Psoas muscle (tissue), 8 donors: ENCODE data around the gene OR7G1. TPM values are rescaled to one million over a fixed set of nuclear protein-coding genes. Genes with fewer than 3 reads are reported as not detected.

ENCODE experiments used
- ATAC-seq, 4 donors: fragments of 200-7000 bp; cut with Tn5 transposase; one replicate each; pipeline ENCODE4 v1.9.1; 2020; ENCODE audit warnings: moderate library complexity in 3 of 4, mild to moderate bottlenecking in 2 of 4
- DNase-seq, 2 donors: peaks; one replicate each; pipeline ENCODE4 v3.0.0-alpha.2; 2020
- H3K27ac ChIP-seq: fragments of 200-600 bp; one replicate; pipeline ENCODE4 v1.8.0; 2022
- H3K27me3 ChIP-seq, 3 donors: fragments of 200-600 bp in 1 of 3; one replicate each; pipeline versions ENCODE4 v1.6.1 to v1.8.0; 2013 to 2022; ENCODE audit warnings: low read length in 2 of 3, mild to moderate bottlenecking in 2 of 3, moderate library complexity in 1 of 3; ENCODE audit not compliant: insufficient read depth in 3 of 3
- H3K36me3 ChIP-seq, 2 donors: fragments of 200-600 bp in 1 of 2; one replicate each; pipeline versions ENCODE4 v1.6.1 to v1.8.0; 2013 to 2022; ENCODE audit warnings: low read depth in 1 of 2, mild to moderate bottlenecking in 1 of 2, moderate library complexity in 1 of 2; ENCODE audit not compliant: insufficient read depth in 1 of 2
- H3K4me1 ChIP-seq: fragments of 200-600 bp; one replicate; pipeline ENCODE4 v1.8.0; 2022
- H3K4me3 ChIP-seq: fragments of 200-600 bp; one replicate; pipeline ENCODE4 v1.8.0; 2022; ENCODE audit warnings: mild to moderate bottlenecking
- H3K9me3 ChIP-seq: fragments of 200-600 bp; one replicate; pipeline ENCODE4 v1.8.0; 2022
- WGBS, 3 donors: extraction: QIAGEN DNeasy Blood & Tissue Kit; methylation state at CpG; one replicate each; pipeline versions ENCODE4 v1.1.6 to v1.1.7; 2013; 5-methylcytosine and 5-hydroxymethylcytosine counted together
- intact Hi-C, 2 donors: fragments of 100-400 bp; cut with DNase I; formaldehyde crosslinking; loops; one replicate each; pipeline versions ENCODE4 v1.11.0 to v1.14.2; 2022
- polyA plus RNA-seq, 3 donors: library from polyadenylated mRNA; stranded (reverse); fragments of 200-250 nt; gene quantifications; one replicate each; pipeline ENCODE4 v1.2.3, GENCODE V29; 2013
- total RNA-seq, 4 donors: library from RNA; stranded (reverse); fragmentation: NEBNext Ultra II Directional in 2 of 4; extraction: Animal tissue kit (Norgen Biotek cat#: 25700) in 2 of 4; gene quantifications; one replicate each; pipeline versions ENCODE4 v1.2.1 to v1.2.4, GENCODE V29; 2021 to 2023
- TF ChIP-seq, protein P1 (sequence below): fragments of 200-600 bp; IDR thresholded peaks from one replicate; pipeline ENCODE4 v1.8.0; 2022; ENCODE audit warnings: antibody characterized with exemption
- donor health status: healthy with polysubstance abuse.
- donor health status: DM: no; HTN: no; CAD: no; lungs with moderate emphysema.
- donor health status: Bipolar disorder and iron deficiency.
- donor health status: healthy.
- donor health status: DM: yes; HTN: yes; CAD: no.
- donor health status: DM: no; HTN: no; CAD: no.
- donor health status: DM: no; HTN: no; CAD: no.
- donor health status: DM: yes; HTN: yes; CAD: no.

Gene OR7G1
- total and polyA plus RNA-seq, 7 donors, result not detected

DNA sequence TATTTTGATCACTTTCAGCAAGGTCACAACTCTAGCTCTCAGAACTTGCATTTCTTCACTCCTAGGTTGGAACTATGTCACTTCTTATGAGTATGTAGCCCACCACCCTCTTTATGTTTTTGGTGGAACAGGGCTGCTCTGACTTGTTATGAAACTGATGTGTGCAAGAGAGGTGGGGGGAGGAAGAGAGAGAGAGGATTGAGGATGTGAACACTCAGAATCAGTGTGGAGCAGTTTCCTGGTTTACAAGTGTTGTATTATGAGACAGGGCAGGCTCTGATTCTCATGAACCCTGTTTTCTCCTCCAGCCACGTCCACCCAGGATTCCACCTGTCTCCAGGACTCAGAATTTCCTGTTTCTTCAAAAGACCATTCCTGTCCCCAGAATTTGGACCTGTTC, 40.7 kb upstream of the OR7G1 start:
- DNase-seq (no peak), ATAC-seq (no peak)
- Histone ChIP-seq H3K27ac (no peak overlapping the region), H3K4me1 (no peaks in the 10 kb centered on the region), H3K36me3 (peaks cover 19 to 74% of the 10 kb centered on the region in 2 donors), H3K9me3 (peaks cover 34% of the 10 kb centered on the region), H3K4me3 (no peak overlapping the region), H3K27me3 (no peaks in the 10 kb centered on the region)
- WGBS, 3 donors, result 79 to 95% (median 93%) methylated on average over 1 of the region's 1 CpG
- intact Hi-C loops, result no loop called here
- TF ChIP-seq, protein P1, sequence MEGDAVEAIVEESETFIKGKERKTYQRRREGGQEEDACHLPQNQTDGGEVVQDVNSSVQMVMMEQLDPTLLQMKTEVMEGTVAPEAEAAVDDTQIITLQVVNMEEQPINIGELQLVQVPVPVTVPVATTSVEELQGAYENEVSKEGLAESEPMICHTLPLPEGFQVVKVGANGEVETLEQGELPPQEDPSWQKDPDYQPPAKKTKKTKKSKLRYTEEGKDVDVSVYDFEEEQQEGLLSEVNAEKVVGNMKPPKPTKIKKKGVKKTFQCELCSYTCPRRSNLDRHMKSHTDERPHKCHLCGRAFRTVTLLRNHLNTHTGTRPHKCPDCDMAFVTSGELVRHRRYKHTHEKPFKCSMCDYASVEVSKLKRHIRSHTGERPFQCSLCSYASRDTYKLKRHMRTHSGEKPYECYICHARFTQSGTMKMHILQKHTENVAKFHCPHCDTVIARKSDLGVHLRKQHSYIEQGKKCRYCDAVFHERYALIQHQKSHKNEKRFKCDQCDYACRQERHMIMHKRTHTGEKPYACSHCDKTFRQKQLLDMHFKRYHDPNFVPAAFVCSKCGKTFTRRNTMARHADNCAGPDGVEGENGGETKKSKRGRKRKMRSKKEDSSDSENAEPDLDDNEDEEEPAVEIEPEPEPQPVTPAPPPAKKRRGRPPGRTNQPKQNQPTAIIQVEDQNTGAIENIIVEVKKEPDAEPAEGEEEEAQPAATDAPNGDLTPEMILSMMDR, result no peak

DNA sequence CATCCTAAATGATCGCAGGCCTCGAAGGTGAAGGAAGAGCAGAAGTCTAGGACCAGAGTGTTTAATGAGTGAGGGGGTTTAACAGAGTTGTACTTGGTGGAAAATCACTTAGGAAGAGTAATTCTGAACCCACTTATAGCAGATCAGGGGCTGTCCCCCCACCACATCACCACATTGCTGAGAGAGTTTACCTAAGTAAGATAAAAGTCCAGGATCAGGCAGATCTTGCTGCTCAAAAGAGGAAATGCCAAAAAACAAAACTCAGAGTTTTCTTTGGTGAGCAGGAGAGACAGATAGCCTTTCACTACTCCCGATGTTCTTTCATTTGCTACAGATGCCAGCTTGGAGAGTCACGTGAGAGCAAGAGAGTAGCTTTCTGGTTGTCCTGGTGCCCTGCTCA, 40.0 kb upstream of the OR7G1 start:
- no peak overlapping the region for H3K27ac ChIP-seq
- 96 to 99% (median 98%) methylated on average over 4 of the region's 4 CpGs for WGBS, 3 donors
- DNase-seq (no peak), ATAC-seq (no peak)
- H3K36me3 ChIP-seq, result peaks cover 12 to 67% of the 10 kb centered on the region in 2 donors
- no peaks in the 10 kb centered on the region for H3K27me3 ChIP-seq
- intact Hi-C loops, result no loop called here
- TF ChIP-seq, protein P1, result no peak
- peaks cover 27% of the 10 kb centered on the region for H3K9me3 ChIP-seq
- no peaks in the 10 kb centered on the region for H3K4me1 ChIP-seq
- no peak overlapping the region for H3K4me3 ChIP-seq

DNA sequence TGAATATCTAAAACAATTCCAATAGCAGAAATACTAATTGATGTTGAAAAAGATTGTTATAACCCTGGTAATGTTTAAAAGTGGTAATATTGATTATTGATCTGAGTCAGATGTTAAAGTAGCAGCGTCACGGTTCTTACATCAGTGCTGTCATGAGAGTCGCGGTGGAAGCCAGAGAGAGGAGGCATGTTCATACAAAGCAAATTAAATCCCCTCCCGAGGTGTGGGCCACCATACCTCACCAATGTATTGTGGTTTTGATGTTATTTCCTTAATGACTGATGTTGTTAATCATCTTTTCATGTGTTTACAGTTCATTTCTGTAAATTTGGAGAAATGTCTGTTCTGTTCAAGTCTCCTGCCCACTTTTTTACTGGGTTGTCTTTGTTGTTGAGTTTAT, 35.8 kb upstream of the OR7G1 start:
- peaks cover 0 to 24% of the 10 kb centered on the region in 2 donors for H3K36me3 ChIP-seq
- DNase-seq (no peak), ATAC-seq (no peak)
- peaks cover 23% of the 10 kb centered on the region for H3K9me3 ChIP-seq
- no peak overlapping the region for H3K27ac ChIP-seq
- no peaks in the 10 kb centered on the region for H3K27me3 ChIP-seq
- no peaks in the 10 kb centered on the region for H3K4me1 ChIP-seq
- no peak overlapping the region for H3K4me3 ChIP-seq
- 96 to 98% (median 97%) methylated on average over 5 of the region's 5 CpGs for WGBS, 3 donors
- intact Hi-C loops, result no loop called here
- TF ChIP-seq, protein P1, result no peak

DNA sequence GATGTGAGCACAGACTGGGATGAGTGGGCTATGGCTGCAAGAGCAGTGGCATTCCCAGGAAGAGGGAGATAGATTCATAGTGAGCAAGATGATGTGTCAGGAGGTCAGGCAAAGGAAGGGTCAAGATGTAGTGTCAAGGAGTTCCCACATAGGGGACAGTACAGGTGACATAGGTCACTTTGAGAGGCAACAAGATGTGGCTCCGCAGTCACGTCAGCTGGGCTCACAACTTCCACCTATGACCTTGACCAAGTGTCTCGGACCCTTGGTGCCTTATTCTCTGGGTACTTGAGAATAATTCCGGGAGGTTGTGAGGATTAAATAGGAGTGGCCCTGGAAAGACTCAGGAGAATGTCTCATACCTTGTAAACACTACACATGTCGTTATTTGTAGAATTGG, 35.1 kb upstream of the OR7G1 start:
- 96 to 98% (median 97%) methylated on average over 5 of the region's 5 CpGs for whole genome bisulfite sequencing, 3 donors
- TF ChIP-seq, protein P1, result no peak
- intact Hi-C loops, result no loop called here
- H3K27ac ChIP-seq, result no peak overlapping the region
- peaks cover 21% of the 10 kb centered on the region for H3K9me3 ChIP-seq
- no peaks in the 10 kb centered on the region for H3K4me1 ChIP-seq
- H3K27me3 ChIP-seq, result no peaks in the 10 kb centered on the region
- no peak for ATAC-seq
- no peak overlapping the region for H3K4me3 ChIP-seq
- no peak for DNase-seq
- peaks cover 0 to 17% of the 10 kb centered on the region in 2 donors for H3K36me3 ChIP-seq

DNA sequence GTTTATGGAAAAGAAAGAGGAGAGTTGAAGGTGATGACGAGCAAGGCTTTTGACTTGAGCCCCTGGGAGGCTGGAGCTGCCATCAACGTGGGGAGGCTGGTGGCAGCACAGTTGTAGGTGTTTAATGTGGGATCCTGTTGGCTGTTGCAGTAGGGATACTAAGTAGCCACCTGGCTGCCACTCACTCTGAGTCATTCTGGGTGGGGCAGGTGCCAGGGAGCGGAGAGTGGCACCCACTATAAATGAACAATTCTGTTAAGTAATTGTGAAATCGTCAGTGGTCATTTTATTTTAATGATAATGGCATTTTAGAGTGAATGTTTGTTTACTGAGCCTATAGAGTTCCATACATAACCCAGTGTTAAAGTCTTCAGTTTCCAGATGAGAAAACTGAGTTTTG, 34.4 kb upstream of the OR7G1 start:
- TF ChIP-seq, protein P1, result no peak
- intact Hi-C loops, result no loop called here
- Histone ChIP-seq H3K27ac (no peak overlapping the region), H3K4me3 (no peak overlapping the region), H3K9me3 (peaks cover 25% of the 10 kb centered on the region), H3K36me3 (peaks cover 0 to 15% of the 10 kb centered on the region in 2 donors), H3K4me1 (no peaks in the 10 kb centered on the region), H3K27me3 (no peaks in the 10 kb centered on the region)
- DNase-seq (no peak), ATAC-seq (peak in 1 of 4 donors; percentile 48)
- WGBS, 3 donors, result 89 to 94% (median 92%) methylated on average over 4 of the region's 4 CpGs
